KG1 (cell line): ENCODE data around the gene IRF2BP2.
"Not testable (repeated sequence)": the region's sequence is repeated elsewhere in the genome, so short reads cannot be mapped to it uniquely, and the experiment has no call there.

ENCODE experiments used
- DNase-seq: peaks from one replicate; lab custom pipeline; 2025; lab: John Stamatoyannopoulos, UW

IRF2BP2 gene

DNA sequence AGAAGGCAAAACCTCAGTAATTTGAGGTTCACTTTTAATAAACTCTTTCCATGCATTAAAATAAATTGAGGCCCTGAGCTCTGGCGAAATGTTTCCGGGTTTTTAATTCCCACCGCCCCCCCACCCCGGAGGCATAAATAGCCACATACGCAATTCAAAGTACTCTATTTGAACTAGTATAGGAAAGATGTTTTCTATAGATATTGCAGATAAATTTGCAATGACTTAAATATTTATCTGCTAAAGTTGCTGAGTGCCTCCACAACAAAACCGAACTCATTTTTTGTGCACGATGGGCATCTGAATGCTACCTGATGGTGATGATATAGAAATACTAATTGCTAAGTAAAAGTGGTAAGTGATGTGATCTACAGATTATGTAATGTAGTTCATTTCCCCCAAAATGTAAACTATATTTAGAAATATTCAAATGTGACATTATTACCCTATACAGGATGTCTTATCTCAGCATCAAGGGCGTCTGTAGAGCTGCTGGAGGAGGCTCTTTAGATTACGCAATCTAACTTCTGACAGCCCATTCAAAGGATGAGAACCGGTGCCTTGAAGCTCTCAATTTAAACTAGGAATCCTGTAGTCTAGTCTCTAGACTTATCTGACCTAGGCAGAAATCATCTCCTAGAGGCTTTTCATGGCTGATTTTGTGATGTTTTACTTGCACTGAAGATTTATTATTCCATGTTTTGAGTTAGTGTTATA lies 8.5 kb downstream of the IRF2BP2 start:
- peak; percentile 36 for DNase-seq

DNA sequence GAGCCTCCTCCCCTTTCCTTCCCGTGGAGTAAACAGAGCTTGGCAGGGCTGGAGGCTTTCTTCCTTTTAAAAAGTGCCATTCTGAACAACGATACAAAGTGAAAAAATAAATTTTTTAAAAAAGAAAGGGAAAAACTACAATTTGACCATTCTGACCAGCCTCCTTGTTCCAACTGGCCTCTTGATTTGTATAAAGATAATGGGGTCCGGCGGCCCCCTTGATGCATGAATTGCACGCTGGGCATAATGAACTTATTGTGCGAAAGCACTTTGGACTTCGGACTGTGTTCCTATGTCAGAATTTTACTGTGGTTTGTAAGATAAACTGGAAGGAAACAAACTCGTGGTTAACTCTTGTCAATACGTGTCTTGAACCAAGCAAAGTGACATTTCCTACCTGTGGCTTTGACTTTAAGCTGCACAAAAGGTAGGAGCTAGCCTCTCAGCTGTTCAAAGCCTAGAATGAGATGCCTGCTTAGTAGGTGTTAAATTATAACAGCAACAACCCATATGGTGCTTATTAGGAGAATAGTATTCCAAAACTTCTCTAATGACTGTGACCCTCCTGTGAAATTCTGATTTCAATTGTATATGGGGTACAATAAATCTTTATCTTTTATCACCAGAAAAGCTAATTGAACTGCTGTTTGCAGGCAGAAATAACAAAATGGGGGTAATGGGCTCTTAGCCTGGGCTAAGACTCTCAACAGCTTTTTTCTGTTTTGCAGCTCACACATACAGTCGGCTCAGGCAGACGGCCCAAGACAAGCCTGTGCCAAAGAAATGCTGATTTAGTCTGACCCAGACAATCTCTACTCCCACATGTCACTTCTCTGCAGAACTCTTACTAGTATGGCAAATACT lies 9.3 kb downstream of the IRF2BP2 start:
- DNase-seq, result peak; percentile 63

DNA sequence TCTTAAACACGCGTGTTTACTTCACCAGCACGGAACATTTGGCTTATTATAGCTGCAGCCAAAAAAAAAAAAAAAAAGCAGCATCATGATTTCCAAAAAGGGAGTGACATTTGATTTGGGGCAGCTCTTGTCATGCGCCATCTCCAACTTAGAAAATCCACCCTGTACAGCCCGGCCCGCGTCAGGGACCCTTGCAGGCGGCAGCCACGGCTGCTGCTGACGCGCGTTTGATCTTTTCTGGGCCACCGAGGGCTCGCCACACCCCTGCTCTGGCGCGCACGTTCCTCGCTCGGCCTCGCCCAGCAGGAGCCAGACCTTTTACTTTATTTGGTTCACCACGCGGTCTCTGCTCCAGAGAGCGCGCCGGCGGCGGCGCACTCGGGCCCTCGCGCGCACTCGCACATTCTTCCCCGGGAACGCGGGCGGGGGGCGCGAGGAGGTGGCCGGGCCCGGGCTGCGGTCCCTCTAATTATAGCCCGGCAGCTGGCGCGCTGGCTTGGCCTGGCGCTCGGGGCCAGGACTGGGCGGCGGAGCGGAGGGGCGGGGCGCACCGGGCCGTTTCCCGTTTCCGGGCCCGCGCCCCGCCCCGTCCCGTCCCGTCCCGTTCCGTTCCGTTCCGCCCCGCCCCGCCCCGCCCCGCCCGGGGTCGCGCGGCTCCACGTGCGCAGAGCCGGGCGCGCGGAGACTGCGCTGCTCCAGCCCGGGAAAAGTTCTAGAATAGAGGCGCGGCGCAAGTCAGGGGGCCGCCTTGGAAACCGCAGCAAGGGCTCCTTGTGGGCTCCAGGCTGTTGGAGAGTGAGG lies 10.2 kb downstream of the IRF2BP2 start:
- DNase-seq, result peak; percentile 77

DNA sequence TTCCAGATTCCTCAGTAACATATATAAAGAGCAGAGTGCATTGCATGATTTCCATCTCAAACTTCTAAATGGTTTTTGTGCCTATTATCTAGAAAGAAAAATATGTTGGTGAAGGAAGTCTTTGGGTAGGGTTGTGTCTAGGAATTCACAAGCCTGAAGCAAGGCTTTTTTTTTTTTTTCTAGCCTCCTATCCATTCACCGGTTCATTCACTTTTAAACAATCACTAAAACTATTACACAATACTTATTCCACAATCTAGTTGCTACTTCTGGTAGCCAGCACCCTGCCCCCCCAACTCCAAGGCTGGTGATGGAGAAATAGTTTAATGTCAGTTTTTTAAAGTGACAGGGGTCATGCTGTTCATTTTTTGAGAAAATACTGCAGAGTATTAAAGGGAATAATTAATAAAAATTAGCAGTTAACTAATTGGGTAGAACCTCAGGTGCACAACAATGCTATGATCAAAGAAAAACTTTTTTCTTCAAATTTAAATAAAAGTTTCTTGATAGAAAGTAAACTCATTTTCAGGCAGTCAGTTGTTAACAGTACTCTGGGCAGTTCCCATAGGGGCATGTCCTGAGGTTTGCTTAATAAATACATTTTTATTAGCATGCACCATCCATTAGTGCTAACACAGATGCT lies 10.9 kb downstream of the IRF2BP2 start:
- DNase-seq, result no peak

DNA sequence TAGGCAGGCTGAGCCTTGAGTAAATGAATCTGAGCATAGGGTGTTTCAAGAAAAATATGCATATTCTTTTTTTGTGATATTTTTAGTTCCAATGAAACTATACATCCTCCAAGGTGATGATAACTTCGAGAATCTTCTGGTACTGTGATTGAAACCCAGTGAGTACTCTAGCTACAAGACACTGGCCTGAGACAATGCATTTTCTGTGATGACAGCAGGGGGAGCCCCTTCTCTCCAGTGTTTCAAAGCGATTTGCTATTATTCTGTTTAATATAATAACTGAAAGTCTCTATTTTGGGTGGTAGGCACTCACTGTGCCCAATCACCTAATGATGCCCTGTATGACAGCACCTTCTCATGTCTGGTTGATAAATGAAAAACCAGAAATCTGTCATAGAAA lies 12.1 kb downstream of the IRF2BP2 start:
- DNase-seq, result no peak

DNA sequence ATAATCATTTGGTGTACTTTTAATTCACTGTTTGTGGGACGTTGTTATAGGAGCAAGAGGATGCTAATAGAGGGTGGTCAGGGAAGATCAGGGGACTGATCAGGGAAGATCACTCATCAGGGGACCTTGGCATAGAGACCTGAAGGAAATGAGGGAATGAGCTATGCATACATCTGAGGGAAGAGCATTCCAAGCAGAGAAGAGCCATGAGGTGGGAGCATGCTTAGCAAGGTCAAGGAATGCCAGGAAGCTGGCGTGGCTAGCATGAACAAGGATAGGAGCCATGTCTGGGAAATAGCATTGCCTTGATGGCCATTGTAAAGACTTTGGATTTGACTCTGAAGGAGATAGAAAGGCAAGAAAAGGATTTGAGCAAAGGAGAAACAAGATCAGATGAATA lies 14.1 kb downstream of the IRF2BP2 start:
- no peak for DNase-seq

DNA sequence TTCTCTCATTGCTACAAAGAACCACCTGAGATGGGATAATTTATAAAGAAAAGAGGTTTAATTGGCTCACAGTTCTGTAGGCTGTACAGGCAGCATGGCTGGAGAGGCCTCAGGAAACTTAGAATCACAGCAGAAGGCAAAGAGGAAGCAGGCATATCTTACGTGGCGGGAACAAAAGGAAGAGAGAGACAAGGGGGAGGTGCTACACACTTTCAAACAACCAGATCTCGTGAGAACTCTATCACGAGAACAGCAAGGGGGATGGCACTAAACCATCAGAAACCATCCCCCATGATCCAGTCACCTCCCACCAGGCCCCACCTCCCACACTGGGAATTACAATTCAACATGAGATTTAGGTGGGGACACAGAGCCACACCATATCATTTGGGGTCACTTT lies 15.4 kb downstream of the IRF2BP2 start:
- DNase-seq, result not testable (repeated sequence)

DNA sequence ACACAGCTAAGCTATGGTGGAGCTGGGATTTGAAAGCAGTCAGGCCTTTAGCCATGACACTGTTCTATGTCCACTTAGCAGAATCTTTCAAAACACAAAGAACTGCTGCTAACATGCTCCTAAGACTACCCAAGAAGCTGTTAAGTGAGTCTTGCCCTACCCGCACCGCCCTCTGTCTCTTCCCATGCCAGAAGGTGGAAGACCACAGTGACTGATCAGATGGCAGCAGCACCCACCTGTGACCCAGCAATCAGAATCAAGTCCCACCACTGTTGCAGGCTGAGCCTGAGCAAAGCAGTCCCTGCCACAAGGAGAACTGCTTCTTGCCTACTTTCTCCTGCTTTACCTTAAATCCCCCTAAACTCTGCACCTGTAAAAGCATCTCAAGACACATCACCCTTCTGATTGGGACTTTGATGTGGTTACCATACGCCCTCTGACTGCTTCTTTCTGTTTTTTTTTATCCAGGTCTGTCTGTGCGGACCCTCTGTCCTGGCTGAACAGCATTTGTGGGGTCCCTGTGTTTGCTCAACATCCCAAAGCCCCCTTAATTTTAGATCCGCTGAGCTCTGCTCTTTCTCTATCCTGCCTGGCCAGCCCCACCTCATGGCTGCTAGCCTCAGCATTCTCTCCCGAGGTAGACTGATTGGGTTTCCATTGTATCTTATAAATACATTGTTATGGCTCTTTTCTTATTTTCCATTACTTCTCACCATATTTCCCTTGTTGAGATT lies 16.0 kb downstream of the IRF2BP2 start:
- no peak for DNase-seq

DNA sequence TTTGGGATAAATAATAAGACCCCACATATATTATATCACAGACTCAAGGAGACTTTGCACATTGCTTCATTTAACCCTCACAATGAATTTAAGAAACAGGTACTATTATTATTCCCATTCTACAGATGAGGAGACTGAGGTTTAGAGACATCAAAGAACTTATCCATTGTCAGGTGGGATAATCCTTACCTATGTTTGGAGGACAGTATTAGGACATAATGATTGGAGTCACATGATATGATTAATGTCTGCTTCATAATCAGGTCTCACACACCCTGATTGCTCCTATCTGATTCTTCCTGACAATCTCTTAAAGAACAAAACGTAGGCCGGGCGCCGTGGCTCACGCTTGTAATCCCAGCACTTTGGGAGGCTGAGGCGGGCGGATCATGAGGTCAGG lies 16.9 kb downstream of the IRF2BP2 start:
- DNase-seq, result no peak

DNA sequence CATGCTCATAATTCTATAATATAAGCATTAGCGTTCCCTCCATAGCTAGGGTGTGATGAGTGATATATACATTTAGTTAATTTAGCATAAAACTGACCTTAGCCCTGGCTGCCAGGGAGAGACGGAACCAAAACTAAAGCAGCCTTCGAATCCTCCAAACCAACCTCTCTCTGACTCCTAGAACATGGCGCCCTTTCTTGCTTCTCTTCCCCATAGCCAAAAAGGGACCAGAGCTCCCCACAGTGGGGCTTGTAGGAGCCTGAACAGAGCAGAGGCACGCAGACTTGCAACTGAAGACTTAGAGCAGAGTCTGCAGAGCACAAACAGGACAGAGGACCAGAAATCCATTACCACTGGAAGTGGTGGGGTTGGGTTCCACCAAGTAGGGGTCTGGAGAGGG lies 17.7 kb downstream of the IRF2BP2 start:
- no peak for DNase-seq

DNA sequence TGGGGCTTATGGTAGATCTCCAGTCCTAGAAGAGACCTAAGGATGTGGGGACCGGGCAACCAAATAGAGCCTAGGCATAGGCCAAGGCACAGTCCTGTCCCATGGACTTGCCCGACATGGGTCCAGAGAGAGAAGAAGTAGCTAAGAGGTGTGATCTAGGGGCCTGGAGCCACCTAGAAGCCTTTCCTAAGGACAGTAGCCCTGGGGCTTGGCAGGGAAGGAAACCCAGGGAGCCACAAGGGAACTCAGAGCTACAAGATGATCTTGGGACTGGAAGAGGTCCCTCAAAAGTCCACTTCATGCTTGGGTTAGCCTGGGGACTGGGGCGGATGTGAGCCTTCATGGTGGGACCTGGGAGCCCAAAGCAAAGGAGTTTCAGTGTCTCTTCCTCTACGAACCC lies 18.8 kb downstream of the IRF2BP2 start:
- no peak for DNase-seq

DNA sequence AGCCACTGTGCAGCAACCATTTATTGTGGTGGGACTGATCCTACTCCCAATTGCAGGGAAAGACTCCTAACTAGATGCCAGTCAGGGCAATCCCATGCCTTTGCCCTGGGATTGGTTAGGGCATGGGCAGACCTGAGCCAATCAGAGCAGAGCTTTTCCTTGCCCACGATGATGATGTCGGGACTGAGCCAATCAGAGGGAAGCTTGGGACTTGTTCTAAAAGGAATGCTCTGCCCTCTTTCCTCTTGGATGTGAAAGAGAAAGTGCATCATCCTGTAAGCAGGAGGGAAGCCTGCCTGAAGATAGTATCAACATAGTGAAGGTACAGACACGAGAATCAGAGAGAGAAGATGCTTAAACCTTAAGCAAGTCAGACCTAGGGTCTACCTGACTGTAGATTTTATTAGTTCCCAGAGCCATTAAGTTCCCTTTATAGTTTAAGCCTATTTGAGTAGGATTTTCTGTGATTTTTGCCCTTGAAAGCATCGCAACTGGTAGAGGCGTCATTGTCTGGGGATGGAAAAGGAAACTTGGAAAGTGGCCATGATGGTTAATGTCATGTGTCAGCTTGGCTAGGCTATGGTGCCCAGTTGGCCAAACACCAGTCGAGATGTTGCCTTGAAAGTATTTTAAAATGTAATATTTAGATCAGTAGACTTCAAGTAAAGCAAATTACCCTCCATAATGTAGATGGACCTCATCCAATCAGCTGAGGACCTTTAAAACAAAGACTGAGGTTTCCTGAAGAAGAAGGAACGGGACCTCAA lies 19.9 kb downstream of the IRF2BP2 start:
- no peak for DNase-seq

DNA sequence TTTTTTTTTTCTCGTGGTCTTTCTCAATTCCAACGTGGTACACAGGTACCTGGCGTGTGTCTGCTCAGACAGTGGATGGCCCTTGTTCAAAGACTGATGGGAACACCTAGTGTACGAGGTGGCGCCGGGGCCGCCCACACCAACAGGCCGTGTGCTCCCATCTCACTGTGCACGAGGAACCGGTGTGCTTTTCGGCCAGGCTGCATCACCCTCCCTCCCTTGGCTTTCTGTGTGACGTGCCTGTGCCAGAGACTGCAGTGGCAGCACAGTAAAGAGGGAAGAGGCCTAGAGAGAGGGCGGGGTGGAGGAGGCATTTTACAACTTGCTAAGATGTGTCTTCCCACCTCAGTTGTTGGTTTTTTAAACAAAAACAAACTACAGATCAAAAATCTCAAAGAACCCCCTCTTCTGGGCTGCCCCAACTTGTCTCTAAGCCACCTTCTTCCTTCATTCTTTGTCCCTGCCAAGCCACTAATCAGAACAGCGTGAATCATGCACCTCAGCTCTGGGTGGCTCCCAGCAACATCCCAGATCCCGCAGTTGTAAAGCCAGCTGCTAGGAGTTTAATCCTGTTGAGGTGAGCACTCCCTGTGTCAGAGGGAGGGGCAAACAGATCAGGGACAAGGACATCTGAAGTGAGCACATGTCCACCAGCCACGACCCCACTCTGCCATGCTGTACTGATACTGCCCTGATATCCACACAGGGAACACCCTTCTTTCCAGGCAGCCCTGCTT lies 20.7 kb downstream of the IRF2BP2 start:
- no peak for DNase-seq

DNA sequence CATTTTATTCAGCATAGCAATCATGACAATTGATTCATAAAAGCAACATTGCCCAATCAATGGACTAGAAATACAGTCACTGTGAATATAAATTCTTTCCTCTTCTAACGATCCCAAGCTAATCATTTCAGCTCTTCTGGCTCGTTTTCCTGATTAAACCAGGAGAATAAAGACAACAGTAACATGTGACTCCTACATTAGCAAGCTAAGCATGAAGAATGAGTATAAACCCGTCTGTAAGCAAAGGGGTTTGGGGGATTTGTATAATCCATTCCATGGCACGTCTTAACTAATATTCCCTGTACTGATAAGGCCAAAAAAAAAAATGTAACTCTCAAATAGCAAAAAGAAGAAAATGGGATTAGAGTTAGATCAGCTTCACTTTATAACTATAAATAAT lies 21.6 kb downstream of the IRF2BP2 start:
- no peak for DNase-seq

DNA sequence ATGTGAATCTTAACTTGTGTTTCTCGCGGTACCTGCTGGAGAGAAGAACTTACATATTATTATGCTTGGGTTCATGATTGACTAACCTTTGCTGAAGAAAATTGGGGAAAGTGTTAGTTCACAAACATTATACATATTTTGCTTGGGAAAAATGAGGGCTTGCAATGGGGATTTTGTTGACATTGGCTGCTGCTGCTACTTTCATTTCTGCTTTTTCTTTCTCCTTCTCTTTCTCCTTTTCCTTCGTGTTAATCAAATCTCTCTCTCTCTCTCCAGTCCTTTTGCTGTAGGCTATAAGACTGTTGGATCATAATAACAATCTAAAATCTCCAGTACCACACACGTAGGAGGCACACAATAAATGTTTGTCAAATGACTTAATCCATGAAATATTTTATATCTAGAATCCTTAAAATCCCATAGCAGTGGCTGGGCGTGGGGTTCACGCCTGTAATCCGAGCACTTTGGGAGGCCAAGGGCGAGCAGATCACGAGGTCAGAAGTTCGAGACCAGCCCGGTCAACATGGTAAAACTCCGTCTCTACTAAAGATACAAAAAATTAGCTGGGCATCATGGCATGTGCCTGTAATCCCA lies 23.0 kb downstream of the IRF2BP2 start:
- DNase-seq, result no peak

DNA sequence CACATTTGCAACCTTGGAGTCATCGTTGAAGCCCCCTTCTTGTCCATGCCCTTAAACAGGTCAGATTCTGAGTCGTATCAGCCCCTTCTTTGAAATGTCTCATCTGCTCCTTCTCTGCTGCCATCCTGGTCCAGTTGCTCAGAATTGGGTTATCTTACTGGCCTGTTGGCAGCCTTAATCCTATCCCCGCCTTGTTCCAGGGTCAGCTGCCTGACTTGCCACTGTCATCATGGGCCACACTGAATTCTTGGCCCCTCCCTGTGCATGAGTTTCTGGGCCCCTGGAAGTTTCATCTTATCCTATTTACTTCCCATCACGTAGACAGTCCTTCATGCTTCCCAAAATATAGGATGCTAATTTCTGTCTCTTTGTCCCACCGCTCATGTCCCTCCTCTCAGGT lies 23.7 kb downstream of the IRF2BP2 start:
- DNase-seq, result no peak

DNA sequence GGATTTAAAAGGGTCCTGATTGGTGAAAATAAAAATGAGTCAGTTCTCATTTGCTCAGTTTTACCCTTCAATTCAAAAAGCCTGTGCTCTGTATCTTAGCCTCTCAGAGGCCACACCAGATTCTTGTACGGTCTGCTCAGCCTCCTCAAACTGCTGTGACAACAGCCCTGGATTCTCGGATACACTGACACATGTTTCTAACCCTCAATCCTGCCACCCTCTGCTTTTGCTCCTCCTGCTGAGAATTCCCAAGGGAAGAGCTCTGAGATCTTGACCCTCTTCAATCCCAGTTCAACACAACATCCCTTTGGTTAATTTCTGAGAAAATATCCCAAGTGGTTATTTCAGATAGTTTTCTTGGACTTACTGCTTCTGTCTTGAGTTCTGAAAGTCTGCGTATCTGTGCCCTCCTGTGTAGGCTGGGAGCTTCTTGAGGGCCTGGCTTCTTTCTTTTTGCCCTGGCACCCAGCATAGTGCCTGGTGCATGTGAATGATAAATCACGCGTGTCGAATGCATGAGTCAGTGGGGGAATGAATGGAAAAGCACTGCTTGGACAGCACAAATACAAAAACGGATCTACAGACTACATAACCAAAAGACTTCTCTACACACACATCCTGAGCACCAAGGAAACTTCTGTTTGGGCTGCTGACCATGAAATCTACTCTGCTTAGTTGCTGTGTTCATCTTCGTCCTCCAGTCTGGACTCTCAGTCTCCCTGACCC lies 24.5 kb downstream of the IRF2BP2 start:
- no peak for DNase-seq

DNA sequence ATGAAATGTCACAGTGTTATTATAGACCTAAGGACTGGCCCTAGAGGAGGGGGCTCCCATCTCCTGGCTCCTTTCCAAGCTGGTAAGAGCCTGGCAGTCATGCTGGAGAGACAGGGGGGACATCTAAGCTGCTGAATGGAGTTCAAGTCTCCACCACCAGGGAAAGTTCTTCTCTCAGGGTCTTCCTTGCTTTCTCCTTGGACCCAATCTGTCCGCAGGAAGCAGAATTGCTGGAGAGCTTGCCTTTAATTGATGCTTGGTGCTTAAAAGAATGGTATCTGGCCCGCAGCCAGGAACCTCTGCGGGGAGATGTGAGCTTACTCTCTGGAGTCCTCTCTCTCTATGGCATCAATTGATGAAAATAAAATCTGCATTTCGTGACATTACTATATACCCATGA lies 25.1 kb downstream of the IRF2BP2 start:
- no peak for DNase-seq

DNA sequence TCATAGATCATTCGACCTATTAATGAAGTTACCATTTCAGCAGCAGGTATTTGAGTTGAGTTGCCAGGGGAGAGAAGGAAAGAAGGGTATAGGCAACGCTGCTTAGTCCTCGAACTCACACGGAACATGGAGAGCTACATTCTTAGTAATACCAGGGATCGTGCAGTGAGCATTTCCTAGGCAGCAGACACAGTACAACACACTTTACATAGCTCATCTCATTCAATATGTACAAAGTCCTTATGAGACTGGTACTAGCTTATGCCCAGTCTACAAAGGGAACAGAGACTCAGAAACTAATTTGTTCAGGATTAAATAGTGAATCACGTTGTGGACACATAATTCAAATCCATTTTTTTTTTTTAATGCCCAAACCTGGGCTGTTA lies 25.6 kb downstream of the IRF2BP2 start:
- DNase-seq, result no peak
